ENCODE data around the gene KCNT1. TPM values are rescaled to one million over a fixed set of nuclear protein-coding genes. Genes with fewer than 3 reads are reported as not detected.
A peak's percentile ranks its signal among the peaks of the same experiment; 100 is the strongest.

The KCNT1 gene
- total RNA-seq, 2 donors from 2014 or later = 0.28 to 0.38 TPM

- intact Hi-C loops (cut with DNase I) = no loop called here
- no peak for DNase-seq (ENCODE audit: low spot score)
Measured at GRCh38 chr9:135820661-135821060, 118.7 kb downstream of the KCNT1 start.

GRCh38 chr9:135821116-135821515 lies 119.1 kb downstream of the KCNT1 start:
- intact Hi-C loops (cut with DNase I) = no loop called here
- DNase-seq (ENCODE audit: low spot score) = peak; percentile 66

GRCh38 chr9:135821733-135822373 lies 119.9 kb downstream of the KCNT1 start:
- intact Hi-C loops (cut with DNase I) = no loop called here
- DNase-seq (ENCODE audit: low spot score) = peak; percentile 62

- intact Hi-C loops (cut with DNase I) = no loop called here
- no peak for DNase-seq (ENCODE audit: low spot score)
Measured at GRCh38 chr9:135822374-135822755, 120.4 kb downstream of the KCNT1 start.

GRCh38 chr9:135823036-135823435 lies 121.1 kb downstream of the KCNT1 start:
- intact Hi-C loops (cut with DNase I) = no loop called here
- DNase-seq (ENCODE audit: low spot score) = peak; percentile 73

GRCh38 chr9:135825435-135826187 lies 123.6 kb downstream of the KCNT1 start:
- intact Hi-C loops (cut with DNase I) = no loop called here
- no peak for DNase-seq (ENCODE audit: low spot score)

GRCh38 chr9:135826188-135826545 lies 124.2 kb downstream of the KCNT1 start:
- peak; percentile 64 for DNase-seq (ENCODE audit: low spot score)

GRCh38 chr9:135827301-135827700 lies 125.3 kb downstream of the KCNT1 start:
- no peak for DNase-seq (ENCODE audit: low spot score)
- intact Hi-C loops (cut with DNase I) = no loop called here

More at GRCh38 chr9:135826188-135826545, 124.2 kb downstream of the KCNT1 start:
- intact Hi-C loops (cut with DNase I) = no loop called here

GRCh38 chr9:135827866-135828580 lies 126.0 kb downstream of the KCNT1 start:
- peak; percentile 61 for DNase-seq (ENCODE audit: low spot score)
- intact Hi-C loops (cut with DNase I) = no loop called here

- no peak for DNase-seq (ENCODE audit: low spot score)
- intact Hi-C loops (cut with DNase I) = no loop called here
Measured at GRCh38 chr9:135828656-135829055, 126.7 kb downstream of the KCNT1 start.

GRCh38 chr9:135830496-135830895 lies 128.5 kb downstream of the KCNT1 start:
- intact Hi-C loops (cut with DNase I) = no loop called here
- no peak for DNase-seq (ENCODE audit: low spot score)

- intact Hi-C loops (cut with DNase I) = no loop called here
Measured at GRCh38 chr9:135833864-135834263, 131.9 kb downstream of the KCNT1 start.

GRCh38 chr9:135835131-135835530 lies 133.1 kb downstream of the KCNT1 start:
- intact Hi-C loops (cut with DNase I) = no loop called here
- no peak for DNase-seq (ENCODE audit: low spot score)

More at GRCh38 chr9:135833864-135834263, 131.9 kb downstream of the KCNT1 start:
- no peak for DNase-seq (ENCODE audit: low spot score)

GRCh38 chr9:135839516-135839915 lies 137.5 kb downstream of the KCNT1 start:
- intact Hi-C loops (cut with DNase I) = no loop called here
- DNase-seq (ENCODE audit: low spot score) = peak; percentile 38

- no peak for DNase-seq (ENCODE audit: low spot score)
- intact Hi-C loops (cut with DNase I) = no loop called here
Measured at GRCh38 chr9:135840107-135840506, 138.1 kb downstream of the KCNT1 start.

- intact Hi-C loops (cut with DNase I) = no loop called here
- no peak for DNase-seq (ENCODE audit: low spot score)
Measured at GRCh38 chr9:135840539-135840938, 138.6 kb downstream of the KCNT1 start.

Measured in posterior vena cava (tissue), 2 donors.